Karpas-422 (cell line): ENCODE results near the gene DNAJC10. TPM values are rescaled to one million over a fixed set of nuclear protein-coding genes. Genes with fewer than 3 reads are reported as not detected.
A peak's percentile ranks its signal among the peaks of the same experiment; 100 is the strongest.
"Not testable (repeated sequence)": the region's sequence is repeated elsewhere in the genome, so short reads cannot be mapped to it uniquely, and the experiment has no call there.

ENCODE experiments used
- DNase-seq: peaks from one replicate; pipeline ENCODE4 v3.0.0-alpha.2; 2015
- H2AFZ ChIP-seq: fragments of 200-600 bp; sonication (generic); 2 replicates; pipeline ENCODE4 v1.6.1; 2014; ENCODE audit warnings: antibody characterized with exemption, low read length, mixed read lengths
- H3K27ac ChIP-seq: fragments of 200-600 bp; sonication (generic); 2 replicates; pipeline ENCODE4 v1.5.1; 2014; ENCODE audit warnings: mild to moderate bottlenecking, low read length, moderate library complexity
- H3K27me3 ChIP-seq: fragments of 200-600 bp; sonication (generic); 2 replicates; pipeline ENCODE4 v1.6.1; 2014; ENCODE audit warnings: low read length, mixed read lengths
- H3K36me3 ChIP-seq: fragments of 200-600 bp; sonication (generic); 2 replicates; pipeline ENCODE4 v1.6.1; 2014; ENCODE audit warnings: low read length, mixed read lengths; ENCODE audit not compliant: insufficient read depth
- H3K4me1 ChIP-seq: fragments of 200-600 bp; sonication (generic); 2 replicates; pipeline ENCODE4 v1.6.1; 2014; ENCODE audit warnings: mild to moderate bottlenecking, low read length, mixed read lengths
- H3K4me2 ChIP-seq: fragments of 200-600 bp; sonication (generic); 2 replicates; pipeline ENCODE4 v1.6.1; 2014; ENCODE audit warnings: low read length, low read depth, mild to moderate bottlenecking; ENCODE audit not compliant: poor library complexity, severe bottlenecking
- H3K4me3 ChIP-seq: fragments of 200-600 bp; sonication (generic); 2 replicates; pipeline ENCODE4 v1.5.1; 2014; ENCODE audit warnings: mild to moderate bottlenecking, antibody characterized with exemption, low read length, mixed read lengths
- H3K79me2 ChIP-seq: fragments of 200-600 bp; sonication (generic); 2 replicates; pipeline ENCODE4 v1.6.1; 2014; ENCODE audit warnings: mild to moderate bottlenecking, low read length, mixed read lengths
- H3K9ac ChIP-seq: fragments of 200-600 bp; sonication (generic); 2 replicates; pipeline ENCODE4 v1.6.0; 2014; ENCODE audit warnings: low read length
- H3K9me2 ChIP-seq: fragments of 200-600 bp; sonication (generic), shearing (Covaris generic); replicated peaks from 2 replicates; pipeline ENCODE4 v1.6.0; 2014; ENCODE audit warnings: mild to moderate bottlenecking, low read length, moderate library complexity; ENCODE audit not compliant: insufficient read depth
- H3K9me3 ChIP-seq: fragments of 300-700, 200-600 bp; sonication (generic); 2 replicates; pipeline ENCODE4 v1.6.1; 2014; ENCODE audit warnings: low read length, mixed read lengths
- H4K20me1 ChIP-seq: fragments of 200-600 bp; sonication (generic); 2 replicates; pipeline ENCODE4 v1.6.1; 2014; ENCODE audit warnings: mild to moderate bottlenecking, antibody characterized with exemption, low read length, low read depth; ENCODE audit not compliant: insufficient read depth
- total RNA-seq: library from RNA; depleted of rRNA; stranded (reverse); fragments of >200 nt; shearing (Covaris generic); gene quantifications from 2 replicates; pipeline ENCODE4 v1.2.3, GENCODE V29; 2014; ENCODE audit warnings: low replicate concordance

Gene DNAJC10
- total RNA-seq, 1 experiment from 2014 or later = 199 TPM

DNA sequence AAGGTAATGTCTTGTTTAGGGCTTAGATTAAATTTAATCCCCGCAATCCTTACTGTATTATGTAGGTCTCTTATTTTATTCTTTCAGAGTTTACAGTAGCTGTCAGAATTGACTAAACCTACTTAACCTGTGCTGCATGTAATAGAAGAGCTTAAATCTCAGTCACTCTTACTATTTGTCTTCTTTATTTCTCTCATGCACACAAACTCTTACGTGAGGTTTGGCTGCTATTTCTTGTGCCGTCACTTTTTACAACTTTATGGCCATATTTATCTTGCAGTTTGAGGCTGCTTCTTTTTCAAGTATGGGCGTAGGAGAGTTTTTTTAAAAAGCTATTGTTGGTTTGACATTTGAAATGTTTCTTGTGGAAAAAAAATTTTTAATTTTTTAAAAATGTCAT, 12.0 kb downstream of the DNAJC10 start:
- H3K4me3 ChIP-seq = no peak overlapping the region
- no peak overlapping the region for H2AFZ ChIP-seq
- no peaks in the 10 kb centered on the region for H3K9me3 ChIP-seq
- H3K79me2 ChIP-seq = peaks cover 92% of the 10 kb centered on the region
- peak overlapping the region; percentile 17; the same call in 1 of the 2 replicates for H3K9ac ChIP-seq
- H3K4me1 ChIP-seq = peaks cover 64% of the 10 kb centered on the region
- DNase-seq = peak; percentile 46
- H3K4me2 ChIP-seq = peak overlapping the region; percentile 59
- peak overlapping the region; percentile 80 for H3K27ac ChIP-seq
- no peaks in the 10 kb centered on the region for H4K20me1 ChIP-seq
- peaks cover 57% of the 10 kb centered on the region for H3K36me3 ChIP-seq
- H3K27me3 ChIP-seq = no peaks in the 10 kb centered on the region
- H3K9me2 ChIP-seq = no peaks in the 10 kb centered on the region

GRCh38 chr2:182729710-182730339, 13.8 kb downstream of the DNAJC10 start:
- no peaks in the 10 kb centered on the region for H3K27me3 ChIP-seq
- H3K9me2 ChIP-seq = no peaks in the 10 kb centered on the region
- H2AFZ ChIP-seq = no peak overlapping the region
- H3K36me3 ChIP-seq = peaks cover 66% of the 10 kb centered on the region
- H3K9ac ChIP-seq = no peak overlapping the region
- DNase-seq = no peak
- H3K4me3 ChIP-seq = no peak overlapping the region
- peaks cover 86% of the 10 kb centered on the region for H3K79me2 ChIP-seq
- no peak overlapping the region for H3K4me2 ChIP-seq
- no peak overlapping the region for H3K27ac ChIP-seq
- peaks cover 51% of the 10 kb centered on the region for H3K4me1 ChIP-seq
- H4K20me1 ChIP-seq = no peaks in the 10 kb centered on the region
- no peaks in the 10 kb centered on the region for H3K9me3 ChIP-seq

GRCh38 chr2:182730486-182730885, 14.4 kb downstream of the DNAJC10 start:
- Histone ChIP-seq H3K9ac (no peak overlapping the region), H3K27ac (no peak overlapping the region), H3K79me2 (peaks cover 86% of the 10 kb centered on the region), H2AFZ (no peak overlapping the region), H3K9me2 (no peaks in the 10 kb centered on the region), H4K20me1 (no peaks in the 10 kb centered on the region), H3K36me3 (peaks cover 66% of the 10 kb centered on the region), H3K4me2 (no peak overlapping the region), H3K27me3 (no peaks in the 10 kb centered on the region), H3K4me3 (no peak overlapping the region), H3K9me3 (no peaks in the 10 kb centered on the region), H3K4me1 (peaks cover 45% of the 10 kb centered on the region)
- DNase-seq = no peak

- H4K20me1 ChIP-seq = no peaks in the 10 kb centered on the region
- peaks cover 22% of the 10 kb centered on the region for H3K4me1 ChIP-seq
- no peak overlapping the region for H3K4me2 ChIP-seq
- no peaks in the 10 kb centered on the region for H3K27me3 ChIP-seq
- H3K9ac ChIP-seq = no peak overlapping the region
- no peak for DNase-seq
- H3K27ac ChIP-seq = no peak overlapping the region
- H3K9me3 ChIP-seq = no peaks in the 10 kb centered on the region
- H3K79me2 ChIP-seq = peaks cover 82% of the 10 kb centered on the region
- H3K9me2 ChIP-seq = no peaks in the 10 kb centered on the region
- H2AFZ ChIP-seq = no peak overlapping the region
- H3K36me3 ChIP-seq = peaks cover 82% of the 10 kb centered on the region
- H3K4me3 ChIP-seq = no peak overlapping the region
Observed at GRCh38 chr2:182732736-182733135, 16.7 kb downstream of the DNAJC10 start.

DNA sequence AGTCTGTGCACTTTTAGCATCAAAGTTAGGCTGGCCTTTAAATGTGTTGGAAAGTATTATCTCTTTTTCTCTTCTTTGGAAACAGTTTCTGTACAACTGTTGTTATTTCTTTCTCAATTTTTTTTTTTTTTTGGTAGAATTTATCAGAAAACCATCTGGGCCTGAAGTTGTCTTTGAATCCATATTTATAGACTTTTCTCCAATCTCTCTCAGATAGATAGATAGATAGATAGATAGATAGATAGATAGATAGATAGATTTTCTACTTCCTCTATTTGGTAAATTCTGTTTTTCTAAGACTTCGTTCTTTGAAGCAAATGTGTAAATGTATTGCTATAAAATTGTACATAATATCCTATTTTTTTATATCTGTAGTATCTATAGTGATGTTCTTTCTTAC, 17.5 kb downstream of the DNAJC10 start:
- Histone ChIP-seq H3K4me3 (no peak overlapping the region), H3K9me2 (no peaks in the 10 kb centered on the region), H3K9me3 (no peaks in the 10 kb centered on the region), H3K27me3 (no peaks in the 10 kb centered on the region), H3K4me1 (peaks cover 14% of the 10 kb centered on the region), H3K4me2 (no peak overlapping the region), H3K79me2 (peaks cover 78% of the 10 kb centered on the region), H2AFZ (no peak overlapping the region), H3K9ac (no peak overlapping the region), H3K36me3 (peaks cover 86% of the 10 kb centered on the region), H4K20me1 (no peaks in the 10 kb centered on the region), H3K27ac (no peak overlapping the region)
- no peak for DNase-seq

- H3K36me3 ChIP-seq = peaks cover 83% of the 10 kb centered on the region
- not testable (repeated sequence) for H4K20me1 ChIP-seq, H3K9ac ChIP-seq, H3K9me3 ChIP-seq, H2AFZ ChIP-seq, H3K4me1 ChIP-seq, DNase-seq, H3K4me2 ChIP-seq, H3K9me2 ChIP-seq, H3K27ac ChIP-seq, H3K4me3 ChIP-seq, H3K27me3 ChIP-seq
- peaks cover 57% of the 10 kb centered on the region for H3K79me2 ChIP-seq
Observed at GRCh38 chr2:182736856-182737255, 20.8 kb downstream of the DNAJC10 start.

DNA sequence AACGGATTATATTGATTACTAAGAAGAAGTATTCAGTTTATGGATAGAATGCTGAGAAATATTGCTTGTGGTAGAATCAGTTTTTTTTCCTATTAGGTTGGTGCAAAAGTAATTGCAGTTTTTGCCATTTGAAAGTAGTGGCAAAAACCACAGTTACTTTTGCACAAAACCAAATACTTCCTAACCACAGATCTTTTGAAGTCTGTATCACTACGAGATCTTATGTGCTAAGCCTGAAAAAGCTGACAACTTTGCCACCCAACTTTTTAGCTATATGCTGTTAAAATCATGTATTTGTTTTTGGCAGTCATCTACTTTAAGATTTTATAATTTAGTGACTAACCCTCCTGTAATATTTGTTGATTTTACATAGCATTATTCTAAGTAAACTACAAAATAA, 24.6 kb downstream of the DNAJC10 start:
- Histone ChIP-seq H3K4me2 (no peak overlapping the region), H3K79me2 (peaks cover 51% of the 10 kb centered on the region), H2AFZ (no peak overlapping the region), H3K9ac (no peak overlapping the region), H3K9me3 (no peaks in the 10 kb centered on the region), H4K20me1 (no peaks in the 10 kb centered on the region), H3K27me3 (no peaks in the 10 kb centered on the region), H3K27ac (no peak overlapping the region), H3K9me2 (no peaks in the 10 kb centered on the region), H3K4me3 (no peak overlapping the region), H3K36me3 (peaks cover 86% of the 10 kb centered on the region), H3K4me1 (no peaks in the 10 kb centered on the region)
- DNase-seq = no peak

DNA sequence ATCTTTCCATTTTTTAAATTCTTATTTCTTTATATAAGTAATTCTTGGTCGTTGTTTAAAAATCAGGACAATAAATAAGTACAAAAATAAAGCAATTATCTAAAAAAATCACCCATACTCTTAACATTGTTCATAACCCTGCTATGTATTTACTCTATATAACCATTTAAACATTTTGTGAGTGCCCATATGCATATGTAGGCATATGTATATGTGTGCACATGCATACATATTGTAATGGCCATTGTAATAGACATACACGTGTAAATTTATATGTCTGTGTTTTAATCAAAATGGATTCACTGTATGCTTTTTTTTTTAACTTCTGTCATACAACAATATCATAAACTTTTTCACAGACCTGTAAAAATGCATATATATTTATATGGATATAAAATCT, 25.6 kb downstream of the DNAJC10 start:
- no peaks in the 10 kb centered on the region for H3K9me2 ChIP-seq
- no peak overlapping the region for H2AFZ ChIP-seq
- H3K4me2 ChIP-seq = no peak overlapping the region
- no peaks in the 10 kb centered on the region for H3K27me3 ChIP-seq
- H3K9me3 ChIP-seq = no peaks in the 10 kb centered on the region
- no peaks in the 10 kb centered on the region for H4K20me1 ChIP-seq
- H3K36me3 ChIP-seq = peaks cover 79% of the 10 kb centered on the region
- peaks cover 48% of the 10 kb centered on the region for H3K79me2 ChIP-seq
- DNase-seq = no peak
- no peak overlapping the region for H3K27ac ChIP-seq
- H3K9ac ChIP-seq = no peak overlapping the region
- H3K4me3 ChIP-seq = no peak overlapping the region
- H3K4me1 ChIP-seq = no peaks in the 10 kb centered on the region
